GM20000 (cell line): Measurements from ENCODE around the gene CIROP.

Experiments used
- DNase-seq: peaks from one replicate; pipeline ENCODE4 v3.0.0; 2012; ENCODE audit warnings: low spot score
- CTCF ChIP-seq: IDR thresholded peaks from 2 replicates; pipeline ENCODE4 v1.5.1; 2012; ENCODE audit warnings: mild to moderate bottlenecking, control low read depth; ENCODE audit errors: extremely low read depth, missing control alignments

CIROP gene

GRCh38 chr14:23146980-23147379 is 42.2 kb upstream of the CIROP start:
- no peak for TF ChIP-seq CTCF
- DNase-seq = no peak

- TF ChIP-seq CTCF = no peak
- no peak for DNase-seq
Measured at GRCh38 chr14:23146351-23146910, 41.6 kb upstream of the CIROP start.

- DNase-seq = no peak
- TF ChIP-seq CTCF = no peak
Measured at GRCh38 chr14:23145794-23146350, 41.1 kb upstream of the CIROP start.

GRCh38 chr14:23143911-23144310 is 39.1 kb upstream of the CIROP start:
- no peak for DNase-seq
- TF ChIP-seq CTCF = no peak

- TF ChIP-seq CTCF = no peak
- DNase-seq = no peak
Measured at GRCh38 chr14:23142826-23143225, 38.0 kb upstream of the CIROP start.

GRCh38 chr14:23141706-23142444 is 37.1 kb upstream of the CIROP start:
- TF ChIP-seq CTCF = no peak
- no peak for DNase-seq

GRCh38 chr14:23140371-23140770 is 35.6 kb upstream of the CIROP start:
- no peak for DNase-seq
- TF ChIP-seq CTCF = no peak
